GM15510 (cell line): ENCODE data around the gene IHH.

Experiments
- POLR2A ChIP-seq: IDR thresholded peaks from 3 replicates; pipeline ENCODE4 v1.6.1; 2011; ENCODE audit warnings: borderline replicate concordance; ENCODE audit not compliant: insufficient read length; ENCODE audit errors: extremely low read depth

Gene IHH

DNA sequence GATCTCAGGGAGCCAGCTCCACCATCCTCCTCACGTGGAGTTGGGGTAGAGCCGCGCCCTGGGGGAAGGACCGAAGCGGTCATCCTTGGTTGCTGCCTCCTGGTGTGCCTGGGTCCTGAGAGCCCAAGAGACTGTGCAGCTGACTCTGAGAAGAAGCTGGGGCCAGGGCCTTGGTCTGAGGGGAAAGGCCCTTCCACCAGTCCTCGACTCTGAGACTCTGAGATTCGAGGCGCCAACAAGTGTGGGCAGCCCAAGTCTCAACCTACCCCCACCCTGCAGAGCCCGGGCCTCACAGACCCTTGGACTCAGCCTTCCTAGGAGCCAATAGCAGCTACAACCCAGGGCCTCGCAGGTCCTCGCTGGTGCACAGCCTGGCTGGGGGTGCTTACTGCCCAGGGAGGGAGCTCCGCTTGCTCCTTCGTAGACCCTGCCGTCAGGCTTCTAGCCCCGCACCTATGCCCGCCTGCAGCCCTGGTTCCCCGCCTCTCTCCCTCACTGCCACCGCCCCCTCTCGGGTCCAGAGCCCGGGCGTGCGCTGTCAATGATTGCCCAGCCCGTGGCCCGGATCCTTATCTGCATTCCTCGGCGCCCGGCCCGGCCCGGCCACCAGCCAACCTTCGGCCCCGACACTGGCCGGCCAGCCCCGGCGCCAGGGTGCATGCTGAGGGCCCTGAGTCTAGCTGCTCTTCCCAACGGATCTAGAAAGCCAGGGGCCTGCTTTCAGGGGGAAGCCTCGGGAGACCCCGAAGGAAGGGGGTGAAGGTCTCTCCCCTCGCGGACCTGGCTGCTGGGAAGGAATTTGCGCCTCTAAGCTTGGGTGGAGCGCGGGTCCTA, 2.0 kb downstream of the IHH start:
- no peak for TF ChIP-seq POLR2A

- TF ChIP-seq POLR2A, result no peak
Observed at GRCh38 chr2:219057709-219058540, 2.8 kb downstream of the IHH start.

DNA sequence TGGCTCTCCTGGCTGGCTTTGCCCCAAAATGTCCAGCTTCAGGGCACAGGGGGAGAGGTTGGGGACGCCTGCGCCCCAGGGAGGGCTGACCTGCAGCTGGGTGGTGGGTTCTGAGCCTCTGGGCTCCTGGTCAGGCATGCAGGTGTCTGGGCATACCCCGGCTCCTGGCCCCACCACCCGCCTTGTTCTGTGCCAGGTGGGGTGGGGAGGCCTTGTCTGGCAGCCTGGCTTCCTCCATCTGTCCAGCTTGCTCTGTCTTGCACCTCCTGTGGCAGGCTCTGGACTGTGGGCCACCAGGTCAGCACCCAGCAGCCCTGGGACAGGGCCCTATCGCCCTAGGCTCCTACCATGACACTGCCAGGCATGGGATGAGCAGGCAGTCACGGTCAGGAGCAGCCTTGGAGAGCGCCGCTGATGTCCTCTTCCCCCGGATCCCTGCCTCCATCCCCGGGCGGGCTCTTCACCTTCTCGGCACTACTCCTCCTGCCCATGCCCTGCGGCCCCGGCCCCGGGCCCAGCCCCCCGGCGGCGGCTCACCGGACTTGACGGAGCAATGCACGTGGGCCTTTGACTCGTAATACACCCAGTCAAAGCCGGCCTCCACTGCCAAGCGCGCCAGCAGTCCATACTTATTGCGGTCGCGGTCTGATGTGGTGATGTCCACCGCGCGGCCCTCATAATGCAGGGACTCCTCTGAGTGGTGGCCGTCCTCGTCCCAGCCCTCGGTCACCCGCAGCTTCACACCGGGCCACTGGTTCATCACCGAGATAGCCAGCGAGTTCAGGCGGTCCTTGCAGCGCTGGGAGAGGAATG, 3.6 kb downstream of the IHH start:
- TF ChIP-seq POLR2A, result no peak

GRCh38 chr2:219056176-219056895, 4.4 kb downstream of the IHH start:
- no peak for TF ChIP-seq POLR2A

GRCh38 chr2:219054956-219055903, 5.5 kb downstream of the IHH start:
- TF ChIP-seq POLR2A, result no peak

DNA sequence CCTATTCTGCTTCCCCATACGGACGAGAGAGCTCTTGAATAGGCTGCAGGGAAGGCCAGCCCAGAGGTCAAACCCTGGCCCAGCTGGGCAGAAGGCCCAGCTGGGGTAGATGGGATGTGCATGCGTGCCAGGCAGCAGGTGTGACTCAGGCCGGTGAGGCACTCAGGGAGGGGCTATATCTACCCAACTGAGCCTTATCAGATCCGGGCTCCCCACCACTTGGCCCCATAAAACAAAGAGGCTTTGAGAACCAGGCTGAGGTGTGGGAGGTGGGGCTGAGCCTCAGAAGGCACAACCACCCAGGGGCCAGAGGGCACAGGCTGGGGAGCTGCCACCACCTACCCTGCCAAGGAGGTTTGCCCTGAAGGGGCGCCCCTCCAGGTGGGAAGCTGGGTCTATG, 11.4 kb downstream of the IHH start:
- TF ChIP-seq POLR2A, result no peak

DNA sequence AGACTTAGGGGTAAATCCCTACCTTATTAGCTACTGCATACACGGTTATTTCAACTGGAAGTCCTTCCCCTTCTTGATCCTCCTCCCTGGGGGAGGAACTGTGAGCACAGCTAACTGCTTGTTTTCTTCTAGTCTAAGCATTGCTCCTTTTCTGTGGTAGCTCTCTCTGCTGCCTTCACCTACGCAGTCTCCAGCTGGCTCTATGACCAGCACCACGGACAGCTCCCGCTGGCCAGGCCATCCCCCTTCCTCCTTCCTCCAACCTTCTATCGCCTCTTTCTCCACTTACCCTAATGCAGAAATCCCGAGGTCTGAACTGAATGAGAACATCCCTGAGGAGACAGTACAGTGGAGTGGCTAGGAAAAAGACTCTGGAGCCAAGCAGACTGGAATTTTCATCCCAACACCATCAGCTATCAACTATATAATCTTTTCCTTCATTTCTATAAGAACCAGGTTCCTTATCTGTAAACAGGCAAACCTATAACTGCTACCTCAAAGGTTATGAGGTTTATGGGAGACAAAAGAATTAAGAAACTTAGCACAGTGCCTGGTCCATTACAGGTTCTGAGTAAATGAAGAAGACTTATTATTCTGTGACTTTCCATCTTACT, 14.7 kb downstream of the IHH start:
- no peak for TF ChIP-seq POLR2A

- no peak for TF ChIP-seq POLR2A
Observed at GRCh38 chr2:219042750-219043149, 18.0 kb downstream of the IHH start.

DNA sequence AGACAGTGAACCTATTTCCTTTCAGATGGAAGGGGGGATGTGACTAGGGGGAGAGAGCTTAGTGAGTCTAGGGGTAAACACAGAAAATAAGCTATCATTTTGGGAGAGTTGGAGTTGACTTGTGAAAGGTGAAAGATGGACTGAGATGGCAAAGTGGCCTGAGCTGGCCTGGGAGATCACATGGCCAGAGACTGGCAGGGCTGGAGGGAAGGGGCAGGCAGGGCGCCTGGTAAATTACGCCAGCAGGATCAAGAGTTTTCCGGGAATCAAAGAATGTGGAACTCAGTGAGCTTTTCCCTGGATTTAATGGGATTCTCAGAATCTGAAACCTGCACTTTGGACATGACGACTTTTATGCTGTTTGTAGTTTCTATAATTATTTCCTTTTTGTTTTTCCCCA, 18.6 kb downstream of the IHH start:
- no peak for TF ChIP-seq POLR2A

GRCh38 chr2:219041252-219041651, 19.5 kb downstream of the IHH start, which contains the start of gene CFAP65:
CFAP65 (minus strand) TSS chr2:219041516; CDS start chr2:219039048, 2,468 bp downstream.
- TF ChIP-seq POLR2A, result no peak

DNA sequence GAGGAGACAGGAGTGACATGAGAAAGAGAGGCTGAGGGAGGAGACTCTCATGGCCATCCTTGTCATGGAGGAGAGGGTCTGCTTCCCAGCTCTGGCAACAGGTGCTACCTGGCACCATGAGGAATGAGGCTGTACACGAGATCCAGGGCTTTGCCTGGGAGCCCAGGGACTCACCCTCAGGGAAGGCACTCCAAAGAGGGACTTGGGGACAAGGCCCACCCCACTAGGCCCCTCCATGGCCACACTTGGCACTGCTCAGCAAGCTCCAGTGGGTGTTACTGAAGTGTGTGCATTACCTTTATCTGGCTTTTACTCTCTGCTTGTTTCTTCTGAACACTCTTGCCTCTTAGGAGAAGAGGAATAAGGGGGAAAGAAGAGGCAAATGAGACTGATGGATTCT, 22.1 kb downstream of the IHH start:
- TF ChIP-seq POLR2A, result no peak

GRCh38 chr2:219037783-219038499, 22.8 kb downstream of the IHH start:
- TF ChIP-seq POLR2A, result no peak

GRCh38 chr2:219035942-219036341, 24.8 kb downstream of the IHH start:
- no peak for TF ChIP-seq POLR2A

DNA sequence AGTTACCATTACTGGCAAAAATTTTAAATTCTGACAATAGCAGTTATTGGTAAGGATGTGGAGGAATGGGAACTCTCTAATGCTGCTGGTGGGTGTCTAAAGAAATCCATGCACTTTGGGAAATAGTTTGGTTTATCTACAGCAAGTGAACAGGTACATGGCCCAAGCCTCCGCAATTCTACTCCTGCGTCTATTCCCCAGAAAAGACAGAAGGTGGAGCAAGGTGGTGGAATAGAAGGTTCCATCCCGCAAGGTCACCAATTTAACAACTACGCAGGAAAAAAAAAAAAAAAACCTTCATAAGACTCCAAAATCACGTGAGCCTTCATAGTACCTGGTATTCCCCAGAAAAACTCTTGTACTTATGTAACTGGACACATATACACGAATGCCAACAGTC, 25.9 kb downstream of the IHH start:
- TF ChIP-seq POLR2A, result no peak
